Cortex of kidney (tissue), 1 donor: Measurements from ENCODE around the gene PEPD.
"Not testable (repeated sequence)": the region's sequence is repeated elsewhere in the genome, so short reads cannot be mapped to it uniquely, and the experiment has no call there.

Experiments
- DNase-seq: peaks from one replicate; lab custom pipeline; 2025; lab: John Stamatoyannopoulos, UW

PEPD gene

GRCh38 chr19:33497131-33497777, 24.3 kb downstream of the PEPD start:
- DNase-seq, result no peak

- no peak for DNase-seq
Observed at GRCh38 chr19:33496038-33496895, 25.3 kb downstream of the PEPD start.

- no peak for DNase-seq
Observed at GRCh38 chr19:33493401-33494275, 28.0 kb downstream of the PEPD start.

- DNase-seq, result no peak
Observed at GRCh38 chr19:33492951-33493350, 28.6 kb downstream of the PEPD start.

- DNase-seq, result no peak
Observed at GRCh38 chr19:33492090-33492489, 29.5 kb downstream of the PEPD start.

GRCh38 chr19:33490596-33490995, 31.0 kb downstream of the PEPD start:
- not testable (repeated sequence) for DNase-seq

- no peak for DNase-seq
Observed at GRCh38 chr19:33490041-33490451, 31.5 kb downstream of the PEPD start.

GRCh38 chr19:33488826-33489225, 32.8 kb downstream of the PEPD start:
- DNase-seq, result no peak

- no peak for DNase-seq
Observed at GRCh38 chr19:33487901-33488800, 33.4 kb downstream of the PEPD start.

- no peak for DNase-seq
Observed at GRCh38 chr19:33486936-33487811, 34.4 kb downstream of the PEPD start.

- DNase-seq, result no peak
Observed at GRCh38 chr19:33486407-33486806, 35.2 kb downstream of the PEPD start.

GRCh38 chr19:33484226-33484774, 37.3 kb downstream of the PEPD start:
- DNase-seq, result no peak

GRCh38 chr19:33482476-33482875, 39.1 kb downstream of the PEPD start:
- no peak for DNase-seq

- DNase-seq, result no peak
Observed at GRCh38 chr19:33481863-33482262, 39.7 kb downstream of the PEPD start.

GRCh38 chr19:33479570-33479969, 42.0 kb downstream of the PEPD start:
- DNase-seq, result not testable (repeated sequence)

- no peak for DNase-seq
Observed at GRCh38 chr19:33477781-33478180, 43.8 kb downstream of the PEPD start.

- no peak for DNase-seq
Observed at GRCh38 chr19:33476151-33476707, 45.4 kb downstream of the PEPD start.

- DNase-seq, result no peak
Observed at GRCh38 chr19:33473653-33474305, 47.8 kb downstream of the PEPD start.
